Spinal cord (tissue), 10 donors: ENCODE measurements around the gene GNB2. TPM values are rescaled to one million over a fixed set of nuclear protein-coding genes. Genes with fewer than 3 reads are reported as not detected.

Experiments used
- DNase-seq, 6 donors: peaks; one replicate each; pipeline versions ENCODE4 v3.0.0 to v3.0.0-alpha.2; 2013 to 2015; ENCODE audit warnings: low spot score in 6 of 6, low read depth in 4 of 6
- H3K27ac ChIP-seq: one replicate; pipeline ENCODE4 v1.5.1; 2013; ENCODE audit warnings: low read depth, low read length, control low read depth
- H3K27me3 ChIP-seq: one replicate; pipeline ENCODE4 v1.6.1; 2013; ENCODE audit warnings: low read length; ENCODE audit not compliant: control insufficient read depth, insufficient read depth
- H3K36me3 ChIP-seq: one replicate; pipeline ENCODE4 v1.6.1; 2013; ENCODE audit warnings: low read length; ENCODE audit not compliant: control insufficient read depth, insufficient read depth
- H3K4me1 ChIP-seq: one replicate; pipeline ENCODE4 v1.6.1; 2013; ENCODE audit warnings: low read length; ENCODE audit not compliant: control insufficient read depth, insufficient read depth
- H3K4me3 ChIP-seq: one replicate; pipeline ENCODE4 v1.5.1; 2013; ENCODE audit warnings: low read depth, low read length, control low read depth
- H3K9me3 ChIP-seq: one replicate; pipeline ENCODE4 v1.6.1; 2013; ENCODE audit warnings: low read length; ENCODE audit not compliant: control insufficient read depth, insufficient read depth
- WGBS: methylation state at CpG from one replicate; pipeline ENCODE4 v1.1.5; 2013; ENCODE audit warnings: missing lambda C conversion rate; ENCODE audit not compliant: insufficient coverage; 5-methylcytosine and 5-hydroxymethylcytosine counted together
- polyA plus RNA-seq, 2 donors: library from polyadenylated mRNA; unstranded; fragments of 120-200 nt; gene quantifications; one replicate each; pipeline ENCODE4 v1.2.1, GENCODE V29; 2013; ENCODE audit not compliant: insufficient read length in 2 of 2
- total RNA-seq, 2 donors: library from RNA; depleted of rRNA in 1 of 2; stranded (reverse); fragments of 120-200 nt in 1 of 2; fragments of >200 nt in 1 of 2; gene quantifications; one replicate each; pipeline versions ENCODE4 v1.2.3 to v1.2.4, GENCODE V29; 2013 to 2014
- donor health status: healthy.

The GNB2 gene
- total and polyA plus RNA-seq, 4 donors, result 74.9 to 353 (median 215) TPM

GRCh38 chr7:100639995-100640516 lies 33.5 kb upstream of the GNB2 start:
- no peak overlapping the region for H3K4me3 ChIP-seq
- no peaks in the 10 kb centered on the region for H3K27me3 ChIP-seq
- H3K36me3 ChIP-seq, result peaks cover 13% of the 10 kb centered on the region
- H3K4me1 ChIP-seq, result no peaks in the 10 kb centered on the region
- H3K9me3 ChIP-seq, result no peaks in the 10 kb centered on the region
- no peak for DNase-seq
- WGBS, result 71% methylated on average over 16 of the region's 17 CpGs
- no peak overlapping the region for H3K27ac ChIP-seq

GRCh38 chr7:100640517-100641440 lies 32.8 kb upstream of the GNB2 start:
- Histone ChIP-seq H3K27ac (no peak overlapping the region), H3K9me3 (no peaks in the 10 kb centered on the region), H3K36me3 (peaks cover 19% of the 10 kb centered on the region), H3K27me3 (no peaks in the 10 kb centered on the region), H3K4me3 (no peak overlapping the region), H3K4me1 (no peaks in the 10 kb centered on the region)
- 80% methylated on average over 13 of the region's 24 CpGs for WGBS
- DNase-seq, result no peak

- Histone ChIP-seq H3K27me3 (no peaks in the 10 kb centered on the region), H3K9me3 (no peaks in the 10 kb centered on the region), H3K4me1 (no peaks in the 10 kb centered on the region), H3K36me3 (peaks cover 25% of the 10 kb centered on the region), H3K27ac (no peak within 1 kb of the TSS), H3K4me3 (no peak within 1 kb of the TSS)
- no peak for DNase-seq
- WGBS, result 65% methylated on average over 7 of the region's 10 CpGs
Measured at GRCh38 chr7:100641463-100641859, 32.1 kb upstream of the GNB2 start, which contains the start of gene TFR2. Gene TFR2, minus strand, starts transcription at chr7:100641552. Its CDS starts 43 bp downstream, at chr7:100641509.

- 70% methylated on average over 10 of the region's 10 CpGs for WGBS
- no peak for DNase-seq
- Histone ChIP-seq H3K9me3 (no peaks in the 10 kb centered on the region), H3K27me3 (no peaks in the 10 kb centered on the region), H3K27ac (no peak overlapping the region), H3K4me3 (no peak overlapping the region), H3K4me1 (no peaks in the 10 kb centered on the region), H3K36me3 (peaks cover 31% of the 10 kb centered on the region)
Measured at GRCh38 chr7:100641860-100642533, 31.5 kb upstream of the GNB2 start.

- 39% methylated on average over 11 of the region's 11 CpGs for WGBS
- H3K4me3 ChIP-seq, result no peak overlapping the region
- H3K27ac ChIP-seq, result no peak overlapping the region
- no peaks in the 10 kb centered on the region for H3K4me1 ChIP-seq
- H3K9me3 ChIP-seq, result no peaks in the 10 kb centered on the region
- no peaks in the 10 kb centered on the region for H3K27me3 ChIP-seq
- peaks cover 36% of the 10 kb centered on the region for H3K36me3 ChIP-seq
- DNase-seq, result no peak
Measured at GRCh38 chr7:100642534-100642907, 31.0 kb upstream of the GNB2 start.

GRCh38 chr7:100649826-100650565 lies 23.5 kb upstream of the GNB2 start:
- H3K9me3 ChIP-seq, result no peaks in the 10 kb centered on the region
- WGBS, result 88% methylated on average over 7 of the region's 15 CpGs
- DNase-seq, result no peak
- no peak overlapping the region for H3K27ac ChIP-seq
- H3K27me3 ChIP-seq, result peaks cover 3% of the 10 kb centered on the region
- peaks cover 3% of the 10 kb centered on the region for H3K4me1 ChIP-seq
- peaks cover 51% of the 10 kb centered on the region for H3K36me3 ChIP-seq
- no peak overlapping the region for H3K4me3 ChIP-seq

- H3K27ac ChIP-seq, result no peak overlapping the region
- no peaks in the 10 kb centered on the region for H3K9me3 ChIP-seq
- 57% methylated on average over 12 of the region's 25 CpGs for WGBS
- peaks cover 17% of the 10 kb centered on the region for H3K27me3 ChIP-seq
- peak overlapping the region; percentile 48 for H3K4me3 ChIP-seq
- peaks cover 5% of the 10 kb centered on the region for H3K36me3 ChIP-seq
- no peak for DNase-seq
- peaks cover 22% of the 10 kb centered on the region for H3K4me1 ChIP-seq
Measured at GRCh38 chr7:100654908-100655831, 18.4 kb upstream of the GNB2 start.

GRCh38 chr7:100655908-100656674 lies 17.4 kb upstream of the GNB2 start, which contains the start of gene ACTL6B:
Gene ACTL6B, minus strand, starts transcription at chr7:100656448. Its CDS starts 94 bp downstream, at chr7:100656354.
- peak in 4 of 6 donors; percentile 71 to 96 (median 84) for DNase-seq
- no peak within 1 kb of the TSS for H3K27ac ChIP-seq
- H3K27me3 ChIP-seq, result peaks cover 17% of the 10 kb centered on the region
- WGBS, result 4% methylated on average over 61 of the region's 63 CpGs
- H3K4me1 ChIP-seq, result peaks cover 22% of the 10 kb centered on the region
- H3K36me3 ChIP-seq, result peaks cover 4% of the 10 kb centered on the region
- H3K9me3 ChIP-seq, result no peaks in the 10 kb centered on the region
- H3K4me3 ChIP-seq, result peak within 1 kb of the TSS; percentile 48
